Type B pancreatic cell (in vitro differentiated cells): ENCODE measurements around the gene SPEN. TPM values are rescaled to one million over a fixed set of nuclear protein-coding genes. Genes with fewer than 3 reads are reported as not detected.
"Not testable (repeated sequence)": the region's sequence is repeated elsewhere in the genome, so short reads cannot be mapped to it uniquely, and the experiment has no call there.

Source experiments
- DNase-seq: peaks from one replicate; pipeline ENCODE4 v3.0.0; 2021; ENCODE audit warnings: mixed read lengths; ENCODE audit not compliant: unreplicated experiment; ENCODE audit errors: extremely low spot score
- H3K27ac Mint-ChIP-seq: 2 replicates; pipeline ENCODE4 v1.8.0; 2021; ENCODE audit warnings: mild to moderate bottlenecking, mixed read lengths
- H3K27me3 Mint-ChIP-seq: 2 replicates; pipeline ENCODE4 v1.8.0; 2021; ENCODE audit warnings: mixed read lengths
- H3K36me3 Mint-ChIP-seq: 2 replicates; pipeline ENCODE4 v1.8.0; 2021; ENCODE audit warnings: mixed read lengths
- H3K4me1 Mint-ChIP-seq: one replicate; pipeline ENCODE4 v1.8.0; 2021; ENCODE audit warnings: mixed read lengths; ENCODE audit not compliant: unreplicated experiment
- H3K4me3 Mint-ChIP-seq: 2 replicates; pipeline ENCODE4 v1.8.0; 2021; ENCODE audit warnings: mild to moderate bottlenecking, mixed read lengths
- H3K9me3 Mint-ChIP-seq: 2 replicates; pipeline ENCODE4 v1.8.0; 2021; ENCODE audit warnings: mixed read lengths
- total RNA-seq: library from RNA; stranded (reverse); gene quantifications from 2 replicates; pipeline ENCODE4 v1.2.1, GENCODE V29; 2021; ENCODE audit warnings: low replicate concordance
- TF ChIP-seq, protein P1 (sequence below): fragments of 200-600 bp; sonication (generic); conservative IDR thresholded peaks from 2 replicates; pipeline ENCODE4 v1.5.0; 2021; ENCODE audit warnings: antibody characterized with exemption, mild to moderate bottlenecking

The SPEN gene
- total RNA-seq, 1 donor from 2014 or later = 66.5 TPM

DNA sequence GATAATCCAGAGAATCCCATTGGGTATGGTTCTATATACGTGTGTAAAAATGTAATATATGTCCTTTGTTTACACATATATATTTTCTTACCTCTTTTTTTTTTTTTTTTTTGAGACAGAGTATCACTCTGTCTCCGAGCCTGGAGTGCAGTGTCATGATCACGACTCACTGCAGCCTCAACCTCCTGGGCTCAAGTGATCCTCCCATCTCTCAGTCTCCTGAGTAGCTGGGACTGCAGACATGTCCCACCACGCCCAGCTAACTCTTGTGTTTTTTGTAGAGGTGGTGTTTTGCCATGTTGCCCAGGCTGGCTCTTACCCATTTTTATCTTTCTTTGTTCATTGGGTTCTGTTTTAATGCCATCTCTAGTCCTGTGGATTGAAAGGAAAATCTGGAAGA is 68.9 kb downstream of the SPEN start:
- Mint-ChIP-seq H3K4me3 (no peak overlapping the region), H3K27ac (peak overlapping the region; percentile 64), H3K36me3 (peaks cover 30% of the 10 kb centered on the region)

DNA sequence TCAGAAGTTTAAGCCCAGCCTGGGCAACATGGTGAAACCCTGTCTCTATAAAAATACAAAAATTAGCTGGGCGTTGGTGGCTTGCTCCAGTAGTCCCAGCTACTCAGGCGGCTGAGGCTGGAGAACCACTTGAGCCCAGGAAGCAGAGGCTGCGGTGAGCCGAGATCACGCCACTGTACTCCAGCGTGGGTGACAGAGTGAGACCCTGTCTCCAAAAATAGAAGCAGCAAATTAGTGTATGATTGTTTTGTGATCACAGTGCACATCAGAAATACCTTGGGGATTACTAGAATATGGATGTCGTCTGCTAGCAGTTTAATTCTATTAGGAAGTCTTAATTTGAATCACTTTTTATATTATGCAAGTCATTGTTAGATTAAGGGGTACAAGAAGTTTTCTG is 69.4 kb downstream of the SPEN start:
- H3K27ac Mint-ChIP-seq = no peak overlapping the region
- peaks cover 31% of the 10 kb centered on the region for H3K36me3 Mint-ChIP-seq
- H3K4me1 Mint-ChIP-seq = no peaks in the 10 kb centered on the region

More for the DNA sequence above, 68.9 kb downstream of the SPEN start:
- TF ChIP-seq, protein P1, sequence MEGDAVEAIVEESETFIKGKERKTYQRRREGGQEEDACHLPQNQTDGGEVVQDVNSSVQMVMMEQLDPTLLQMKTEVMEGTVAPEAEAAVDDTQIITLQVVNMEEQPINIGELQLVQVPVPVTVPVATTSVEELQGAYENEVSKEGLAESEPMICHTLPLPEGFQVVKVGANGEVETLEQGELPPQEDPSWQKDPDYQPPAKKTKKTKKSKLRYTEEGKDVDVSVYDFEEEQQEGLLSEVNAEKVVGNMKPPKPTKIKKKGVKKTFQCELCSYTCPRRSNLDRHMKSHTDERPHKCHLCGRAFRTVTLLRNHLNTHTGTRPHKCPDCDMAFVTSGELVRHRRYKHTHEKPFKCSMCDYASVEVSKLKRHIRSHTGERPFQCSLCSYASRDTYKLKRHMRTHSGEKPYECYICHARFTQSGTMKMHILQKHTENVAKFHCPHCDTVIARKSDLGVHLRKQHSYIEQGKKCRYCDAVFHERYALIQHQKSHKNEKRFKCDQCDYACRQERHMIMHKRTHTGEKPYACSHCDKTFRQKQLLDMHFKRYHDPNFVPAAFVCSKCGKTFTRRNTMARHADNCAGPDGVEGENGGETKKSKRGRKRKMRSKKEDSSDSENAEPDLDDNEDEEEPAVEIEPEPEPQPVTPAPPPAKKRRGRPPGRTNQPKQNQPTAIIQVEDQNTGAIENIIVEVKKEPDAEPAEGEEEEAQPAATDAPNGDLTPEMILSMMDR = no peak
- H3K27me3 Mint-ChIP-seq = no peaks in the 10 kb centered on the region
- H3K4me1 Mint-ChIP-seq = no peaks in the 10 kb centered on the region
- no peaks in the 10 kb centered on the region for H3K9me3 Mint-ChIP-seq
- no peak for DNase-seq

DNA sequence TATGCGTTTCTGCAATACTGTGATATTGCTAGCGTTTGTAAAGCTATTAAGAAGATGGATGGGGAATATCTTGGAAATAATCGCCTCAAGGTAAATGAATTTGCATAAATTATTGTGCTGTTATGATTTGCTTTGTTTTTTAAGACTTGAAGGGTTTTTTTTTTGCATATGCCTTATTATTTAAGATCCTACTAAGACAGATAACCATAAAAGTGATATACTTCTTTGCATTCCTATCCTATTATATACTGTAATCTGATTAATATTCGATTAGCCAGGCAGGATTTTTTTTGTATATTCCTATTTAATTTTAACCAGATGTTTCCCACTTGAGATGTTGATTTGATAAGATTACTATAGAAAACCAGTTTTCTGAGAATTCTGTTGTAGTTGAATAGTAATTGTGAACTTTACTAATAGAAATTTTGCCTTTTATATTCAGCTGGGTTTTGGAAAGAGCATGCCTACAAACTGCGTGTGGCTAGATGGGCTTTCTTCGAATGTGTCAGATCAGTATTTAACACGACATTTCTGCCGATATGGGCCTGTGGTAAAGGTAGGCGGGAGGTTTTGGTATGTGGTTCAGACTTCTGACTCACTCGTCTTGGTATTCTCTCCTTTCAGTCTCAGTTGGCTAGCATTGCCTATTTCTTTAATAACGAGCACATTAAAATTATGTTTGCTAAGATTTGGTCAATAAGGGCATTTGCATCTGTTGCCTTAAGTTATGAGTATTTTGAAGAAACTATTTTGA is 71.6 kb downstream of the SPEN start:
- TF ChIP-seq, protein P1 = no peak
- no peaks in the 10 kb centered on the region for H3K27me3 Mint-ChIP-seq
- no peak overlapping the region for H3K27ac Mint-ChIP-seq
- H3K4me1 Mint-ChIP-seq = no peaks in the 10 kb centered on the region
- H3K4me3 Mint-ChIP-seq = no peak overlapping the region
- H3K9me3 Mint-ChIP-seq = no peaks in the 10 kb centered on the region
- no peak for DNase-seq
- peaks cover 30% of the 10 kb centered on the region for H3K36me3 Mint-ChIP-seq

More for the DNA sequence above, 69.4 kb downstream of the SPEN start:
- no peaks in the 10 kb centered on the region for H3K9me3 Mint-ChIP-seq
- H3K4me3 Mint-ChIP-seq = no peak overlapping the region
- H3K27me3 Mint-ChIP-seq = no peaks in the 10 kb centered on the region
- DNase-seq = no peak
- TF ChIP-seq, protein P1 = no peak

DNA sequence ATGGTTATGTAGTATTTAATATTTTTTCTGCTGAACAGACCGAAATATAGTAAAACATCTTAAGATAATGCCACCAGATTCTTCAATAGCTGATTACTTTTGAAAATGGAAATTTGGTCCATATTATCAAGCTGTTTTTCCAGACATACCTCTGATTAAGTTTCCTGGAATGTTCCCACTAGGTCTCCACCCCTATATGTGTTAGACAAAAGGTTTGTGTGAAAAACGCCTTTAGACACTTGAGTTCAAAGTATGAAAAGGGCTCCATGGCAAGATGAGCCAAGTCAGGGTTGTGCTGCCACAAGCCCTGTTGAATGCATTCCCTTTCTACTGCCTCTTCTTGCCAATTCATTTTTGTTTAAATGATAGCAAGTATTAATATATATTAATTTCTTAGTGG is 75.7 kb downstream of the SPEN start:
- Mint-ChIP-seq H3K36me3 (peaks cover 27% of the 10 kb centered on the region), H3K27me3 (no peaks in the 10 kb centered on the region), H3K27ac (no peak overlapping the region), H3K9me3 (no peaks in the 10 kb centered on the region), H3K4me1 (no peaks in the 10 kb centered on the region), H3K4me3 (no peak overlapping the region)
- no peak for DNase-seq
- TF ChIP-seq, protein P1 = no peak

DNA sequence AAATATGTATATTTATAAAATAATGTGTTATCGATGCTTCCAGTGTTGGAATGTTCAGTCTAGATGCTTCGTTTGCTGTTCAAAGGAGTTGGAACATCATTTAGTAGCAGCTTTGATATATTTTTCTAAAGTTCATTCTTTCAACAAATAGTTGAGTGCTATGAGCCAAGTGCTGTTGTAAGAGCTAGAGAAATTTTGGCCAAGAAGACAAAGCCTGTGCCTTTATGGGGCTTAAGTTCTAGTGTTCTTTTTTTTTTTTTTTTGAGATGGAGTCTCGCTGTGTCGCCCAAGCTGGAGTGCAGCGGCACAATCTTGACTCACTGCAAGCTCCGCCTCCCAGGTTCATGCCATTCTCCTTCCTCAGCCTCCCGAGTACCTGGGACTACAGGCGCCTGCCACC is 78.9 kb downstream of the SPEN start:
- H3K27me3 Mint-ChIP-seq, H3K27ac Mint-ChIP-seq, H3K4me1 Mint-ChIP-seq, H3K9me3 Mint-ChIP-seq, DNase-seq, H3K4me3 Mint-ChIP-seq: not testable (repeated sequence)
- H3K36me3 Mint-ChIP-seq = peaks cover 36% of the 10 kb centered on the region
